BE2C (cell line): ENCODE results near the gene RPS6KA2.

Experiments
- DNase-seq: peaks from one replicate; pipeline ENCODE4 v3.0.0-alpha.2; 2020
- H3K27me3 ChIP-seq: fragments of 250-450 bp; sonication (Bioruptor Pico); 2 replicates; pipeline ENCODE4 v1.5.1; 2020; ENCODE audit warnings: mild to moderate bottlenecking
- H3K36me3 ChIP-seq: fragments of 250-450 bp; sonication (Bioruptor Pico); 2 replicates; pipeline ENCODE4 v1.5.1; 2020; ENCODE audit warnings: mild to moderate bottlenecking
- H3K4me1 ChIP-seq: fragments of 250-450 bp; sonication (Bioruptor Pico); 2 replicates; pipeline ENCODE4 v1.5.1; 2020
- H3K4me3 ChIP-seq: 2 replicates; pipeline ENCODE4 v1.5.1; 2011; ENCODE audit warnings: low read depth, low read length
- H3K9me3 ChIP-seq: fragments of 250-450 bp; sonication (Bioruptor Pico); 2 replicates; pipeline ENCODE4 v1.5.1; 2020
- CTCF ChIP-seq: IDR thresholded peaks from 2 replicates; pipeline ENCODE4 v1.5.1; 2012; ENCODE audit warnings: mild to moderate bottlenecking, low read depth, low read length

The RPS6KA2 gene

GRCh38 chr6:166473886-166474571 lies 153.0 kb downstream of the RPS6KA2 start:
- DNase-seq = peak; percentile 3
- no peak for TF ChIP-seq CTCF
- Histone ChIP-seq H3K9me3 (no peaks in the 10 kb centered on the region), H3K36me3 (no peaks in the 10 kb centered on the region; the same call in 1 of the 2 replicates), H3K4me1 (peaks cover 9% of the 10 kb centered on the region; the same call in 1 of the 2 replicates), H3K4me3 (no peak overlapping the region), H3K27me3 (no peaks in the 10 kb centered on the region)

- no peaks in the 10 kb centered on the region for H3K27me3 ChIP-seq
- no peak overlapping the region for H3K4me3 ChIP-seq
- DNase-seq = peak; percentile 2
- no peaks in the 10 kb centered on the region for H3K9me3 ChIP-seq
- TF ChIP-seq CTCF = no peak
- H3K4me1 ChIP-seq = peaks cover 9% of the 10 kb centered on the region; the same call in 1 of the 2 replicates
- peaks cover 2% of the 10 kb centered on the region for H3K36me3 ChIP-seq
These were observed 154.4 kb downstream of the RPS6KA2 start for GRCh38 chr6:166472636-166473035.

GRCh38 chr6:166471797-166472260 lies 155.2 kb downstream of the RPS6KA2 start:
- peak; percentile 48 for DNase-seq
- H3K36me3 ChIP-seq = peaks cover 5% of the 10 kb centered on the region
- peaks cover 9% of the 10 kb centered on the region; the same call in 1 of the 2 replicates for H3K4me1 ChIP-seq
- H3K4me3 ChIP-seq = no peak overlapping the region
- no peaks in the 10 kb centered on the region for H3K27me3 ChIP-seq
- no peaks in the 10 kb centered on the region for H3K9me3 ChIP-seq
- no peak for TF ChIP-seq CTCF

- Histone ChIP-seq H3K27me3 (no peaks in the 10 kb centered on the region), H3K4me1 (peaks cover 8% of the 10 kb centered on the region; the same call in 1 of the 2 replicates), H3K4me3 (no peak overlapping the region), H3K36me3 (peaks cover 5% of the 10 kb centered on the region), H3K9me3 (no peaks in the 10 kb centered on the region)
- peak; percentile 4 for DNase-seq
- TF ChIP-seq CTCF = no peak
These were observed 156.1 kb downstream of the RPS6KA2 start for GRCh38 chr6:166470863-166471410.

GRCh38 chr6:166470029-166470862 lies 156.8 kb downstream of the RPS6KA2 start:
- TF ChIP-seq CTCF = no peak
- DNase-seq = peak; percentile 5
- H3K4me1 ChIP-seq = peaks cover 8% of the 10 kb centered on the region; the same call in 1 of the 2 replicates

More at GRCh38 chr6:166470029-166470862, 156.8 kb downstream of the RPS6KA2 start:
- H3K36me3 ChIP-seq = peaks cover 5% of the 10 kb centered on the region
- no peak overlapping the region for H3K4me3 ChIP-seq
- no peaks in the 10 kb centered on the region for H3K9me3 ChIP-seq
- H3K27me3 ChIP-seq = no peaks in the 10 kb centered on the region
